ENCODE measurements around the gene BAG5. TPM values are rescaled to one million over a fixed set of nuclear protein-coding genes. Genes with fewer than 3 reads are reported as not detected.

Gene BAG5
- total RNA-seq: 14.4 and 15.6 TPM in 2 replicates

GRCh38 chr14:103562429-103563225 is at the start of gene BAG5, which contains the start of gene COA8:
TSS of gene BAG5 (minus strand) at chr14:103562657. CDS start at chr14:103561164, 1,493 bp downstream.
TSS of gene COA8 (plus strand) at chr14:103562960. CDS start at chr14:103563002, 42 bp downstream.

DNA sequence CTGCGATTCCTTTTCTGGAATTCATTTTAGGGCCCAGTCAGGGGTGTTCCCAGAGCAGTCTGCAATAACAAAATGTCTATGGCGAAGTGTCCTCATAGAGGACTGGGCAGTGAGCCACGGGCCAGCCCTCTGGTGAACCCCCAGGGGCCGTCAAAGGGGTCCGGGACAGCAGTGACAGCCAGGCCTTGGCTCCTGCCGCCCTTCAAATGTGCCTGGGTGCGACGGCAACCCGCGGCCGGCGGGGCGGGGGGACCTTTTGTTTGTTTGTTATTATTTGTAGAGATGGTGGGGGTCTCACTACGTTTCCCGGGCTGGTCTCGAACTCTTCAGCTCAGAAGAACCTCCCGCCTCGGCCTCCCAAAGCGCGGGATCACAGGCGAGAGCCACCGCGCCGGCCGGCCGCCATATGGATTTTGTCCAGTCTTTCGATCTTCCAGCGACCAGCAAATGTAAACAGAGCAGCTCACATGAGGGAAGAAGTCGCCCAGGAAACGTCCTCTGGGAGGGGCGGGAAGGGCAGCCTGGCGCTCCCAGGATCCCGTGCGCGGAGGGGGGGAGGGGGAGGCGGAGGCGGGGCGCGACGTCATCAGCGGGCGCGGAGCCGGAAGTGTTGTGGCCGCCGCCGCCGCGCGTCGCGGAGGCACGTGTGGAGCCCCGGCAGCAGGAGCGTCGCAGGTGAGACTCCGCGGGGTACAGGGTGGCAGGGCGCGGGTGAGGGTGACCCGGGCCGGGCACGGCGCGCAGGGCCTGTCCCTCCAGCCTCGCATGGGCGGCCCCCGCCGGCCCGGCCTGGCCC is 33.7 kb downstream of the BAG5 start, which contains the start of gene TRMT61A:
Gene TRMT61A (plus strand): TSS at position 610 of the 796 bp plus-strand sequence. CDS start 783 bp downstream, outside the sequence.

GRCh38 chr14:103522649-103523574 is 39.5 kb downstream of the BAG5 start, which contains the start of gene CKB:
TSS of gene CKB (minus strand) at chr14:103522830. CDS start at chr14:103522493, 337 bp downstream.

Other genes starting within 250 kb of the BAG5 start
- 135 and 159 TPM in 2 replicates for gene EIF5, start 228.4 kb downstream of the BAG5 start, total RNA-seq
- 43.1 and 47.2 TPM in 2 replicates for gene MARK3, start 177.2 kb downstream of the BAG5 start, total RNA-seq
- gene CKB, start 39.8 kb downstream of the BAG5 start, total RNA-seq: 87.7 and 104 TPM in 2 replicates
- gene TRMT61A, start 33.5 kb downstream of the BAG5 start, total RNA-seq: 7.7 and 9.8 TPM in 2 replicates
- gene COA8, start 303 bp upstream of the BAG5 start, total RNA-seq: 28.2 and 29.3 TPM in 2 replicates
- gene KLC1, start 66.6 kb upstream of the BAG5 start, total RNA-seq: 139 and 162 TPM in 2 replicates
- gene XRCC3, start 152.8 kb upstream of the BAG5 start, total RNA-seq: 34.3 and 43.4 TPM in 2 replicates
- gene ZFYVE21, start 153.2 kb upstream of the BAG5 start, total RNA-seq: 45.6 and 52.3 TPM in 2 replicates